CD14-positive monocyte (primary cell): ENCODE data around the gene NTM. TPM values are rescaled to one million over a fixed set of nuclear protein-coding genes. Genes with fewer than 3 reads are reported as not detected.

Experiments
- DNase-seq, 3 donors: peaks; one replicate each; pipeline ENCODE4 v3.0.0-alpha.2; 2011 to 2022
- H2AFZ ChIP-seq: 2 replicates; pipeline ENCODE4 v1.6.0; 2012; ENCODE audit warnings: mild to moderate bottlenecking, low read depth, low read length, inconsistent platforms; ENCODE audit not compliant: insufficient read depth, poor library complexity, severe bottlenecking
- H3K27ac ChIP-seq, 2 donors: 1 replicate in 1 of 2; 2 replicates in 1 of 2; pipeline ENCODE4 v1.5.1; 2012 to 2013; ENCODE audit warnings: low read length in 2 of 2, control low read depth in 1 of 2, inconsistent platforms in 1 of 2, low read depth in 1 of 2, mild to moderate bottlenecking in 1 of 2
- H3K27me3 ChIP-seq, 2 donors: one replicate each; pipeline versions ENCODE4 v1.6.0 to v1.6.1; 2011 to 2013; ENCODE audit warnings: low read length in 2 of 2; ENCODE audit not compliant: control insufficient read depth in 2 of 2, insufficient read depth in 2 of 2
- H3K36me3 ChIP-seq, 2 donors: replicated peaks in 1 of 2; 1 replicate in 1 of 2; 2 replicates in 1 of 2; pipeline versions ENCODE4 v1.5.1 to v1.6.1; 2012 to 2013; ENCODE audit warnings: low read length in 2 of 2, control low read depth in 1 of 2, inconsistent platforms in 1 of 2, mild to moderate bottlenecking in 1 of 2; ENCODE audit not compliant: insufficient read depth in 2 of 2, control insufficient read depth in 1 of 2
- H3K4me1 ChIP-seq, 2 donors: 1 replicate in 1 of 2; 2 replicates in 1 of 2; pipeline versions ENCODE4 v1.5.1 to v1.6.1; 2012 to 2013; ENCODE audit warnings: low read length in 2 of 2, control low read depth in 1 of 2, inconsistent platforms in 1 of 2, mild to moderate bottlenecking in 1 of 2, moderate library complexity in 1 of 2; ENCODE audit not compliant: insufficient read depth in 2 of 2, control insufficient read depth in 1 of 2
- H3K4me2 ChIP-seq: replicated peaks from 2 replicates; pipeline ENCODE3; 2012; ENCODE audit warnings: low read length, moderate library complexity, mild to moderate bottlenecking; ENCODE audit not compliant: poor library complexity, severe bottlenecking; ENCODE audit errors: extremely low read depth
- H3K4me3 ChIP-seq, 3 experiments: fragments of 200-600 bp in 1 of 3; sonication (generic) in 1 of 3; replicated peaks in 1 of 3; 1 replicate in 2 of 3; 2 replicates in 1 of 3; pipeline ENCODE4 v1.5.1; 2011 to 2013; ENCODE audit warnings: low read length in 3 of 3, mild to moderate bottlenecking in 3 of 3, control low read depth in 2 of 3, low read depth in 2 of 3, inconsistent platforms in 1 of 3, moderate library complexity in 1 of 3
- H3K79me2 ChIP-seq: 2 replicates; pipeline ENCODE4 v1.6.0; 2012; ENCODE audit warnings: mild to moderate bottlenecking, control low read depth, inconsistent platforms, low read length, moderate library complexity; ENCODE audit not compliant: insufficient read depth
- H3K9ac ChIP-seq: 2 replicates; pipeline ENCODE4 v1.6.0; 2017; ENCODE audit warnings: low read length, mild to moderate bottlenecking; ENCODE audit not compliant: insufficient read depth, poor library complexity, severe bottlenecking
- H3K9me3 ChIP-seq, 2 donors: replicated peaks in 1 of 2; 1 replicate in 1 of 2; 2 replicates in 1 of 2; pipeline versions ENCODE4 v1.5.1 to v1.6.1; 2012 to 2013; ENCODE audit warnings: low read length in 2 of 2, control low read depth in 1 of 2; ENCODE audit not compliant: control insufficient read depth in 1 of 2, insufficient read depth in 1 of 2
- H4K20me1 ChIP-seq: 2 replicates; pipeline ENCODE4 v1.6.0; 2012; ENCODE audit warnings: mild to moderate bottlenecking, low read length, control low read depth, moderate library complexity; ENCODE audit not compliant: insufficient read depth
- H3K27ac Mint-ChIP-seq, 7 donors: one replicate each; pipeline ENCODE4 v1.8.0; 2020; ENCODE audit warnings: mild to moderate bottlenecking in 7 of 7, mixed read lengths in 7 of 7, moderate library complexity in 6 of 7, inconsistent platforms in 2 of 7
- H3K27me3 Mint-ChIP-seq, 3 donors: one replicate each; pipeline ENCODE4 v1.8.0; 2021 to 2022; ENCODE audit warnings: low read depth in 3 of 3, mild to moderate bottlenecking in 3 of 3, mixed read lengths in 3 of 3, moderate library complexity in 3 of 3, inconsistent platforms in 1 of 3
- H3K36me3 Mint-ChIP-seq, 2 donors: one replicate each; pipeline ENCODE4 v1.8.0; 2020; ENCODE audit warnings: mixed read lengths in 2 of 2, inconsistent platforms in 1 of 2, mild to moderate bottlenecking in 1 of 2
- H3K4me1 Mint-ChIP-seq: one replicate; pipeline ENCODE4 v1.8.0; 2020; ENCODE audit warnings: mild to moderate bottlenecking, mixed read lengths
- H3K4me3 Mint-ChIP-seq, 2 donors: one replicate each; pipeline ENCODE4 v1.8.0; 2020; ENCODE audit warnings: mild to moderate bottlenecking in 2 of 2, mixed read lengths in 2 of 2, moderate library complexity in 1 of 2
- H3K9me3 Mint-ChIP-seq, 7 donors: one replicate each; pipeline ENCODE4 v1.8.0; 2020 to 2022; ENCODE audit warnings: mixed read lengths in 7 of 7, mild to moderate bottlenecking in 6 of 7, moderate library complexity in 6 of 7, inconsistent platforms in 2 of 7
- WGBS: methylation state at CpG from one replicate; pipeline ENCODE4 v1.1.5; 2013; ENCODE audit warnings: missing lambda C conversion rate; ENCODE audit not compliant: insufficient coverage; 5-methylcytosine and 5-hydroxymethylcytosine counted together
- intact Hi-C, 2 donors: fragments of 100-400 bp; cut with micrococcal nuclease; formaldehyde crosslinking; loops; one replicate each; pipeline versions ENCODE4 v1.15.0 to v1.15.1; 2023
- polyA plus RNA-seq, 3 donors: library from polyadenylated mRNA; depleted of rRNA in 1 of 3; unstranded in 2 of 3; stranded (reverse) in 1 of 3; fragments of 300-500 nt in 2 of 3; fragments of >200 nt in 1 of 3; fragmentation: Illumina TruSeq in 2 of 3; gene quantifications; 1 replicate in 2 of 3; 2 replicates in 1 of 3; pipeline ENCODE4 v1.2.3, GENCODE V29; 2012 to 2021
- TF ChIP-seq, protein P1 (sequence below): fragments of 200-600 bp; IDR thresholded peaks from one replicate; pipeline ENCODE4 v1.8.0; 2022; ENCODE audit warnings: antibody characterized with exemption, mild to moderate bottlenecking

NTM gene
- polyA plus RNA-seq, 3 donors, result not detected

DNA sequence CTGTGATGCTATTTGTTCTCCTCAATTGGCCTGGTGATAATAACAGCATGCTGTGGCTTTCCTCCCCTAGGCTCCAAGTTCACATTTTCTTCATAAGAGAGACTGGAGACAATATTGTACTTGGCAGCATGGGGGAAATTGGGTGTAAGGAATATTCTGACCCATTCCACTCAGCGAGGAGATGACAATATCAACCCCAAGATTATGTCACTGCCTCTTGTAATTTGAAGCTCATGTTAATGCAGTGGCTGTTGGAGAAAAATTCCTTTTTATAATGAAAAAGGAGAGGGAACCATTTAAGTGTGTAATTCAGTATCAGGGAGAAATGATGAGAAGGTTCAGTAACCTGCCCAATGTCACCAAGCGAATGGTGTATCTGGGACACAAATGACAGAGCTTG, 665.8 kb downstream of the NTM start:
- Histone ChIP-seq H4K20me1 (no peaks in the 10 kb centered on the region), H2AFZ (no peak overlapping the region), H3K79me2 (no peaks in the 10 kb centered on the region), H3K36me3 (no peaks in the 10 kb centered on the region), H3K27me3 (peaks cover 0 to 8% of the 10 kb centered on the region in 2 donors), H3K9ac (no peak overlapping the region), H3K9me3 (no peaks in the 10 kb centered on the region), H3K4me2 (no peak overlapping the region), H3K4me1 (peaks cover 0 to 5% of the 10 kb centered on the region in 2 donors), H3K27ac (no peak overlapping the region), H3K4me3 (no peak overlapping the region)
- Mint-ChIP-seq H3K27me3 (peaks cover 3 to 9% (median 5%) of the 10 kb centered on the region in 3 donors), H3K36me3 (no peaks in the 10 kb centered on the region), H3K4me1 (peaks cover 24% of the 10 kb centered on the region), H3K9me3 (peaks cover 0 to 3% (median 2%) of the 10 kb centered on the region in 7 donors), H3K4me3 (no peak overlapping the region), H3K27ac (no peak overlapping the region)
- WGBS, result no CpG with 5 or more reads among the region's 2 CpGs
- DNase-seq, result no peak
- TF ChIP-seq, protein P1, sequence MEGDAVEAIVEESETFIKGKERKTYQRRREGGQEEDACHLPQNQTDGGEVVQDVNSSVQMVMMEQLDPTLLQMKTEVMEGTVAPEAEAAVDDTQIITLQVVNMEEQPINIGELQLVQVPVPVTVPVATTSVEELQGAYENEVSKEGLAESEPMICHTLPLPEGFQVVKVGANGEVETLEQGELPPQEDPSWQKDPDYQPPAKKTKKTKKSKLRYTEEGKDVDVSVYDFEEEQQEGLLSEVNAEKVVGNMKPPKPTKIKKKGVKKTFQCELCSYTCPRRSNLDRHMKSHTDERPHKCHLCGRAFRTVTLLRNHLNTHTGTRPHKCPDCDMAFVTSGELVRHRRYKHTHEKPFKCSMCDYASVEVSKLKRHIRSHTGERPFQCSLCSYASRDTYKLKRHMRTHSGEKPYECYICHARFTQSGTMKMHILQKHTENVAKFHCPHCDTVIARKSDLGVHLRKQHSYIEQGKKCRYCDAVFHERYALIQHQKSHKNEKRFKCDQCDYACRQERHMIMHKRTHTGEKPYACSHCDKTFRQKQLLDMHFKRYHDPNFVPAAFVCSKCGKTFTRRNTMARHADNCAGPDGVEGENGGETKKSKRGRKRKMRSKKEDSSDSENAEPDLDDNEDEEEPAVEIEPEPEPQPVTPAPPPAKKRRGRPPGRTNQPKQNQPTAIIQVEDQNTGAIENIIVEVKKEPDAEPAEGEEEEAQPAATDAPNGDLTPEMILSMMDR, result no peak
- intact Hi-C loops, result loop anchor here in 1 of 2 donors (10.0 kb wide), 1 partner anchor 59 kb away; no protein-coding TSS in a partner anchor

DNA sequence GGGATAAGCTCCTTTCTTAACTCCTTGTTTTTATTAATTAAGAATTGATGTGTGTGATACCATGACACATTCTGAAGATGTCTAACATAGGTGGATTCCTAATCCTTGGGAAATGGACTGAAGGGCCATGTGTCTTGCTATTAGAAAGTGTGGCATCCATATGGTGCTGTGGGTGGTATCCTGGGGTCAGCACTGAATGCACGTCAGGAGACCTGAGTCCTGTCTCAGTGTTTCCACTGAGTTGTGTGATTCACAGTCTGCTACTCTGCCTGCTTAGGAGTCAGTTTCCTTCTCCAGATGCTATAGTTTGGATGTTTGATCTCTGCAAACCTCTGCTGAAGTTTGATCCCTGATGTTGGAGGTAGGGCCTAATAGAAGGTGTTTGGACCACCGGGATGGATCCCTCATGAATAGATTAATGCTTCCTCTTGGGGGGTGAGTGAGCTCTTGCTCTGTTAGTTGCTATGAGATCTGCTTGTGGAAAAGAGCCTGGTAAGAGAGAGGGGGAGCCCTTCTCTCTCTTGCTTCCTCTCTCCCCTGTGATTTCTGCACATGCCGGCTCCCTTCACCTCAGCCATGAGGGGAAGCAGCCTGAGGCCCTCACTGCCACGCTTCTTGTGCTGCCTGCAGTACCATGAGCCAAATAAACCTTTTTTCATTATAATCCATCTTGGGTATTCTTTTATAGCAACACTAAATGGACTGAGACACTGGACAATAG, 666.5 kb downstream of the NTM start:
- TF ChIP-seq, protein P1, result no peak
- 100% methylated on average over 1 of the region's 4 CpGs for WGBS
- no peak overlapping the region for H2AFZ ChIP-seq
- peaks cover 3 to 8% (median 4%) of the 10 kb centered on the region in 3 donors for H3K27me3 Mint-ChIP-seq
- no peaks in the 10 kb centered on the region for H3K36me3 ChIP-seq
- H3K27me3 ChIP-seq, result peaks cover 0 to 8% of the 10 kb centered on the region in 2 donors
- no peaks in the 10 kb centered on the region for H3K36me3 Mint-ChIP-seq
- peak overlapping the region in 1 of 7 donors; percentile 58 for H3K27ac Mint-ChIP-seq
- no peak for DNase-seq
- H3K4me1 ChIP-seq, result peaks cover 0 to 5% of the 10 kb centered on the region in 2 donors
- H3K9me3 ChIP-seq, result no peaks in the 10 kb centered on the region
- intact Hi-C loops, result loop anchor here in 1 of 2 donors (10.0 kb wide), 1 partner anchor 58 kb away; no protein-coding TSS in a partner anchor
- H3K9me3 Mint-ChIP-seq, result peaks cover 0 to 3% (median 1%) of the 10 kb centered on the region in 7 donors
- no peak overlapping the region for H3K4me3 ChIP-seq
- H3K4me3 Mint-ChIP-seq, result no peak overlapping the region
- no peak overlapping the region for H3K9ac ChIP-seq
- no peak overlapping the region for H3K4me2 ChIP-seq
- H3K27ac ChIP-seq, result no peak overlapping the region
- peaks cover 27% of the 10 kb centered on the region for H3K4me1 Mint-ChIP-seq
- H3K79me2 ChIP-seq, result no peaks in the 10 kb centered on the region
- H4K20me1 ChIP-seq, result no peaks in the 10 kb centered on the region
